HG03342 (cell line): ENCODE measurements around the gene OXTR.

Experiments
- ATAC-seq: cut with Tn5 transposase; IDR thresholded peaks from one replicate; pipeline ENCODE4 v1.9.1; 2021; ENCODE audit warnings: mild to moderate bottlenecking, moderate library complexity; ENCODE audit not compliant: unreplicated experiment

Gene OXTR

GRCh38 chr3:8713901-8714759, 55.3 kb downstream of the OXTR start:
- ATAC-seq = no peak

GRCh38 chr3:8712908-8713255, 56.5 kb downstream of the OXTR start:
- no peak for ATAC-seq

GRCh38 chr3:8712045-8712907, 57.1 kb downstream of the OXTR start:
- ATAC-seq = no peak

GRCh38 chr3:8709801-8710507, 59.5 kb downstream of the OXTR start:
- no peak for ATAC-seq

- no peak for ATAC-seq
These were observed 60.1 kb downstream of the OXTR start for GRCh38 chr3:8709287-8709686.

GRCh38 chr3:8705575-8705974, 63.8 kb downstream of the OXTR start:
- no peak for ATAC-seq

- peak; percentile 46 for ATAC-seq
These were observed 66.9 kb downstream of the OXTR start for GRCh38 chr3:8702560-8702959.
